Choroid plexus epithelial cell (primary cell): Measurements from ENCODE around the gene CEP120.

Source experiments
- DNase-seq: peaks from one replicate; pipeline ENCODE4 v3.0.0-alpha.2; 2010; ENCODE audit warnings: low read depth
- H3K4me3 ChIP-seq: 2 replicates; pipeline ENCODE4 v1.5.1; 2011; ENCODE audit warnings: low read depth, mild to moderate bottlenecking, control low read depth, low read length, moderate library complexity
- CTCF ChIP-seq: conservative IDR thresholded peaks from 2 replicates; pipeline ENCODE4 v1.5.1; 2011; ENCODE audit warnings: low read depth, mild to moderate bottlenecking, control low read depth, inconsistent platforms, low read length, moderate library complexity

CEP120 gene

GRCh38 chr5:123428521-123429220, 5.5 kb upstream of the CEP120 start:
- DNase-seq, result no peak

GRCh38 chr5:123427281-123427680, 4.1 kb upstream of the CEP120 start:
- TF ChIP-seq CTCF, result no peak
- no peak overlapping the region for H3K4me3 ChIP-seq
- no peak for DNase-seq

More at GRCh38 chr5:123428521-123429220, 5.5 kb upstream of the CEP120 start:
- H3K4me3 ChIP-seq, result no peak overlapping the region
- no peak for TF ChIP-seq CTCF

GRCh38 chr5:123425431-123425830, 2.2 kb upstream of the CEP120 start:
- no peak overlapping the region for H3K4me3 ChIP-seq
- no peak for DNase-seq
- TF ChIP-seq CTCF, result no peak

GRCh38 chr5:123422433-123423277, 548 bp downstream of the CEP120 start:
- DNase-seq, result peak; percentile 51
- TF ChIP-seq CTCF, result no peak
- H3K4me3 ChIP-seq, result peak overlapping the region; percentile 81

- TF ChIP-seq CTCF, result no peak
- DNase-seq, result no peak
- H3K4me3 ChIP-seq, result peak overlapping the region; percentile 81
Observed at GRCh38 chr5:123421773-123422172, 1.4 kb downstream of the CEP120 start.

GRCh38 chr5:123414974-123415373, 8.2 kb downstream of the CEP120 start:
- no peak for DNase-seq
- no peak overlapping the region for H3K4me3 ChIP-seq
- no peak for TF ChIP-seq CTCF
